G401.6 (cell line): ENCODE data around the gene HSFX3.
"Not testable (repeated sequence)": the region's sequence is repeated elsewhere in the genome, so short reads cannot be mapped to it uniquely, and the experiment has no call there.

Experiments
- FAIRE-seq: peaks from 2 replicates; lab custom pipeline; 2012; peaks lifted over from hg19 to GRCh38; lab: Jason Lieb, UNC

Gene HSFX3

GRCh38 chrX:149549701-149550100, at the start of gene HSFX3:
TSS of gene HSFX3 (minus strand) at chrX:149549924. CDS start at chrX:149549852, 72 bp downstream.
- not testable (repeated sequence) for FAIRE-seq

- FAIRE-seq, result not testable (repeated sequence)
Measured at GRCh38 chrX:149598603-149599002, 48.9 kb upstream of the HSFX3 start.

GRCh38 chrX:149595943-149596342, 46.2 kb upstream of the HSFX3 start:
- not testable (repeated sequence) for FAIRE-seq

GRCh38 chrX:149595214-149595613, 45.5 kb upstream of the HSFX3 start, which contains the start of gene HSFX2:
TSS of gene HSFX2 (minus strand) at chrX:149595314. CDS start at chrX:149594700, 614 bp downstream.
- not testable (repeated sequence) for FAIRE-seq

GRCh38 chrX:149590993-149591392, 41.3 kb upstream of the HSFX3 start:
- not testable (repeated sequence) for FAIRE-seq

GRCh38 chrX:149587359-149587758, 37.6 kb upstream of the HSFX3 start, which contains the start of gene MAGEA9B:
TSS of gene MAGEA9B (minus strand) at chrX:149587459. CDS start at chrX:149583179, 4,280 bp downstream.
- not testable (repeated sequence) for FAIRE-seq

GRCh38 chrX:149585631-149586030, 35.9 kb upstream of the HSFX3 start:
- FAIRE-seq, result not testable (repeated sequence)

GRCh38 chrX:149573456-149573855, 23.7 kb upstream of the HSFX3 start:
- FAIRE-seq, result not testable (repeated sequence)

GRCh38 chrX:149572743-149573142, 23.0 kb upstream of the HSFX3 start:
- FAIRE-seq, result no peak

GRCh38 chrX:149571770-149572169, 22.0 kb upstream of the HSFX3 start:
- FAIRE-seq, result no peak

- FAIRE-seq, result no peak
Measured at GRCh38 chrX:149570668-149571067, 20.9 kb upstream of the HSFX3 start.

- FAIRE-seq, result no peak
Measured at GRCh38 chrX:149569770-149570169, 20.0 kb upstream of the HSFX3 start.

GRCh38 chrX:149568701-149569296, 19.1 kb upstream of the HSFX3 start:
- no peak for FAIRE-seq

GRCh38 chrX:149567621-149568417, 18.1 kb upstream of the HSFX3 start:
- FAIRE-seq, result no peak

GRCh38 chrX:149563359-149563758, 13.6 kb upstream of the HSFX3 start:
- FAIRE-seq, result no peak

- FAIRE-seq, result not testable (repeated sequence)
Measured at GRCh38 chrX:149555251-149555650, 5.5 kb upstream of the HSFX3 start.

GRCh38 chrX:149551939-149552248, 2.2 kb upstream of the HSFX3 start:
- not testable (repeated sequence) for FAIRE-seq

- FAIRE-seq, result not testable (repeated sequence)
Measured at GRCh38 chrX:149551245-149551938, 1.7 kb upstream of the HSFX3 start.

GRCh38 chrX:149550454-149550853, 730 bp upstream of the HSFX3 start:
- FAIRE-seq, result not testable (repeated sequence)

- FAIRE-seq, result not testable (repeated sequence)
Measured at GRCh38 chrX:149547782-149548181, 1.9 kb downstream of the HSFX3 start.

GRCh38 chrX:149546962-149547361, 2.8 kb downstream of the HSFX3 start:
- not testable (repeated sequence) for FAIRE-seq
